Tibial nerve (tissue), 4 donors: ENCODE measurements around the gene CERS6.

ENCODE experiments used
- EP300 ChIP-seq, 2 donors: sonication (generic); formaldehyde crosslinking; IDR thresholded peaks; one replicate each; pipeline ENCODE4 v1.6.1; 2017; ENCODE audit warnings: antibody characterized with exemption in 2 of 2, mild to moderate bottlenecking in 1 of 2
- TF ChIP-seq, protein P1 (sequence below), 5 experiments: fragments of 200-600 bp in 3 of 5; fragments of 450-650 bp in 2 of 5; sonication (generic) in 3 of 5; IDR thresholded peaks; one replicate each; pipeline ENCODE4 v1.5.1; 2016 to 2019; ENCODE audit warnings: antibody characterized with exemption in 5 of 5, mild to moderate bottlenecking in 3 of 5, moderate library complexity in 2 of 5

DNA sequence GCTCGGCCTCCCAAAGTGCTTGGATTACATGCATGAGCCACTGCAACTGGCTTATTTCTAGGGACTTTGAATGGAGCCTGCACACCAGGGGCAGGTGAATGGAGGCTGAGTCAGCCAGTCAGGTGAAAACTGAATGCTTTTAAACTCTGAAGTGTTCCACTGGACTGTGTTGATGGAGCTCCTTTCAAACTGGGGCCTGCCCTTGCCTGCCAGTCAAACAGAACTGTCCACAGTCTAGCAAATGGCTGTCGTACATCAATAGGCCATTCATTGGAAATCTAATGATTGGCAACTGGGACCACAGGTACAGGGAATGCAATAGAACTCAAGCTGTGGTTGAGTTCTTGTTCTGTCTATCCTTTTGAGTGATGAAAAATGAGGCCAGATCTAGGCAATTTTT, 345.4 kb downstream of the CERS6 start:
- TF ChIP-seq, protein P1, sequence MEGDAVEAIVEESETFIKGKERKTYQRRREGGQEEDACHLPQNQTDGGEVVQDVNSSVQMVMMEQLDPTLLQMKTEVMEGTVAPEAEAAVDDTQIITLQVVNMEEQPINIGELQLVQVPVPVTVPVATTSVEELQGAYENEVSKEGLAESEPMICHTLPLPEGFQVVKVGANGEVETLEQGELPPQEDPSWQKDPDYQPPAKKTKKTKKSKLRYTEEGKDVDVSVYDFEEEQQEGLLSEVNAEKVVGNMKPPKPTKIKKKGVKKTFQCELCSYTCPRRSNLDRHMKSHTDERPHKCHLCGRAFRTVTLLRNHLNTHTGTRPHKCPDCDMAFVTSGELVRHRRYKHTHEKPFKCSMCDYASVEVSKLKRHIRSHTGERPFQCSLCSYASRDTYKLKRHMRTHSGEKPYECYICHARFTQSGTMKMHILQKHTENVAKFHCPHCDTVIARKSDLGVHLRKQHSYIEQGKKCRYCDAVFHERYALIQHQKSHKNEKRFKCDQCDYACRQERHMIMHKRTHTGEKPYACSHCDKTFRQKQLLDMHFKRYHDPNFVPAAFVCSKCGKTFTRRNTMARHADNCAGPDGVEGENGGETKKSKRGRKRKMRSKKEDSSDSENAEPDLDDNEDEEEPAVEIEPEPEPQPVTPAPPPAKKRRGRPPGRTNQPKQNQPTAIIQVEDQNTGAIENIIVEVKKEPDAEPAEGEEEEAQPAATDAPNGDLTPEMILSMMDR (IDR thresholded peaks at IDR 0.05), result no peak
- TF ChIP-seq EP300 (IDR thresholded peaks at IDR 0.05), result no peak
